ENCODE measurements around the gene TAF11L10. TPM values are rescaled to one million over a fixed set of nuclear protein-coding genes. Genes with fewer than 3 reads are reported as not detected.
"Not testable (repeated sequence)": the region's sequence is repeated elsewhere in the genome, so short reads cannot be mapped to it uniquely, and the experiment has no call there.

The TAF11L10 gene
- total RNA-seq = not detected

DNA sequence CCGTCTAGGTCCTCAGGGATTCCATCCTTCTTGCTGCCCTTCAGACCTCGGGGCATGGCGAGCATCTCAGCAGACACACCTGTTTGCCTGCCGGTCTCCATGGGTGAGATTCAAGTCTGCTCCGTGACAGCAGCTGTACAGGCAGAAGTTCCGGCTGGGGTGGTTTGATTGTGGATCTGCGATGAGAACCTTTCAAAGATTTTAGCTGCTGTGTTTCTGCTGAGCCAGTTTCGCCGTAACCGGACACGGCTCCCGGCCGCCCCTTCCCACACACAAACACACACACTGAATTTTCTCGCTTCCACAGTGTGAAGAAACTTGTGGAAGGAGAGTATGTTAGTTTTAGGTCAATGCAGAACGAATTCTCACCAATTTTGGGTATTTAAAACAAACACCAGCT, at the start of gene TAF11L10:
TSS of gene TAF11L10 (minus strand) at position 101 of the 400 bp plus-strand sequence.
- DNase-seq = not testable (repeated sequence)

DNA sequence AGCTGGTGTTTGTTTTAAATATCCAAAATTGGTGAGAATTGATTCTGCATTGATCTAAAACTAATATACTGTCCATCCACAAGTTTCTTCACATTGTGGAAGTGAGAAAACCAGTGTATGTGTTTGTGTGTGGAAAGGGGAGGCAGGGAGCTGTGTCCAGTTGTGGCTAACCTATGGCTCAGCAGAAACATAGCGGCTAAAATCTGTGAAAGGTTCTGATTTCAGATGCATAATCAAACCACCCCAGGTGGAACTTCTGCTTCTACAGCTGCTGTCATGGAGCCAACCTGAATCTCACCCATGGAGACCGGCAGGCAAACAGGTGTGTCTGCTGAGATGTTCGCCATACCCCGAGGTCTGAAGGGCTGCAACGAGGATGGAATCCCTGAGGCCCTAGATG, 36.5 kb upstream of the TAF11L10 start, which contains the start of gene TAF11L14:
TSS of gene TAF11L14 (plus strand) at position 301 of the 400 bp plus-strand sequence.
- no peak for DNase-seq

DNA sequence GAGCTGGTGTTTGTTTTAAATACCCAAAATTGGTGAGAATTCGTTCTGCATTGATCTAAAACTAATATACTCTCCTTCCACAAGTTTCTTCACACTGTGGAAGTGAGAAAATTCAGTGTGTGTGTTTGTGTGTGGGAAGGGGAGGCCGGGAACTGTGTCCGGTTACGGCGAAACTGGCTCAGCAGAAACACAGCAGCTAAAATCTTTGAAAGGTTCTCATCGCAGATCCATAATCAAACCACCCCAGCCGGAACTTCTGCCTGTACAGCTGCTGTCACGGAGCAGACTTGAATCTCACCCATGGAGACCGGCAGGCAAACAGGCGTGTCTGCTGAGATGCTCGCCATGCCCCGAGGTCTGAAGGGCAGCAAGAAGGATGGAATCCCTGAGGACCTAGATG, 34.2 kb upstream of the TAF11L10 start, which contains the start of gene TAF11L13:
TSS of gene TAF11L13 (plus strand) at position 301 of the 400 bp plus-strand sequence.
- not testable (repeated sequence) for DNase-seq

DNA sequence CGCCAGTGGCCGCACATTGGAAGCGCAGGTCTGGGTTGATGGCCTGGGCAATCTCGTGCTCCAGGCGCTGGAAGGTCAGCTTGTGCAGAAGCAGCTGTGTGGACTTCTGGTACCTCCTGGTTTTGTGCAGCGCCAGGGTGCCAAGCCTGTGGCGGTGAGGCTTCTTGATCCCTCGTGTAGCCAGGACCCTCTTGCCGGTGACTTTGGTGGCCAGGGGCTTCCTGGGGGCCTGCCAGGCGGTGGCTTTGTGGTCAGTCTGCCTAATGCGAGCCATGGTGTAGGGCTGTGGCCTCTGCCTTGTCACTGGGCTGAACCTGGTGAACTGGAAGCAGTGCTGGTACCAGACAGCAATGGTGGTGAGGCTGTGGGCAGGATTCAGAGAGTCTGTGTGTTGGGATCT, 28.1 kb upstream of the TAF11L10 start:
- DNase-seq = no peak

DNA sequence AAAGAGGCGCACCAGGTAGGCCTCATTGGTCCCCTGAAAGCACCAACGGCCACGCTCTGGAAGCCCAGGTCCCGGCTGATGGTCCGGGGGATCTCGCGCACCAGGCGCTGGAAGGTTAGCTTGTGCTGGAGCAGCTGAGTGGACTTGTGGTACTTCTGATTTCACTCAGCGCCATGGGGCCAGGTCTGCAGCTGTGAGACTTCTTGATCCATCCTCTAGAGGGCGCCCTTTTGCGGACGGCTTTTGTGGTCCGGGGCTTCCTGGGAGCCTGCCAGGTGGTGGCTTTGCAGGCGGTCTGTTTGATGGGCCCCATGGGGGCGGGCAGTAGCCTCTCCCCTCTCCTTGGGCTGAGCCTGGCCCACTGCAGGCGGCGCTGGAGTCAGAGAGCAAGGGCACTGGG, 23.0 kb upstream of the TAF11L10 start:
- DNase-seq = no peak

DNA sequence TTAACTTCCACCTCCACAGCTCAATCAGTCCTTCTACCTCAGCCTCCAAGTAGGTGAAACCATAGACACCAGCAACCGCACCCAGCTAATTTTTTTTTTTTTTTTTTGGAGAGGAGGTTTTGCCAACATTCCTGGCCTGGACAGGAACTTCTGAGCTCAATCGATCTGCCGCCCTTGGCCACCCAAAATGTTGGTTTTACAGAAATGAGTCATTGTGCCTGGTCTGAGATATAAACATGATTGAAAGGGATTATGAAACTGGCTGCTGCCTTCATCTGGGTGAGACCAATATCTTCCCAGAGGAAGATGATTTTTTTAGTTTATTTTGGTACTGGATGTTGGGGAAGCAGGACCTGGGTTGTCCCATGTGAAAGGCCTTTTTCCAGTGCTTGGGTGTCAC, 21.7 kb upstream of the TAF11L10 start:
- DNase-seq = no peak

DNA sequence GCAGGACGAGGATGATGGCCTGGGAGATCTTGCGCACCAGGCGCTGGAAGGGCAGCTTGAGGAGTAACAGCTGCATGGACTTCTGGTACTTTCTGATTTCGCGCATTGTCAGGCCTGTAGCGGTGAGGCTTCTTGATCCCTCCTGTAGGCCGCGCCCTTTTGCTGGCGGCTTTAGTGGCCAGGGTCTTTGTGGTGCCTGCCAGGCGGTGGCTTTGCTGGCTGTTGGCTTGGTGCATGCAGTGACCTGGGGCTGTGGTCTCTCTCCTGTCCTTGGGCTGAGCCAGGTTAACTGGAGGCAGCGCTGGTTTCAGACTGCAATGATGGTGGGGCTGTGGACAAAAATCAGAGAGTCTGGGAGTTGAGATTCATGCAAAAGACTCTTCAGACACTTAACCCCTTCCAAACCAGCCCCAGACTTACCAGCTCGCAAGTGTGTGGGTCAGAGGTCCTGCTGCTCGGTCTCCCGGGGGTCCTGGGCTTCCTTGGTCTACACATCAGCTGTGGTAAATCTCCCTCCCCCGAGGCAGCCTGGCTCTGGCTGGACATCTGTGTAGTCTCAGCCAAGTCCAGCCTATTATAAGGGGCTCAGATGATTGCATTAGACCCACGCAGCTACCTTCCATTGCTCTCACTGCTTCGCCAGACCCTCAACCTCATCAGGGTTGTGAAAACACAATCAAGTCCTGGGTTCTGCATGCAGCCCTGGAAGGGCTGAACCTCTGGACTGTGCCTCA, 17.4 kb upstream of the TAF11L10 start:
- DNase-seq = no peak

DNA sequence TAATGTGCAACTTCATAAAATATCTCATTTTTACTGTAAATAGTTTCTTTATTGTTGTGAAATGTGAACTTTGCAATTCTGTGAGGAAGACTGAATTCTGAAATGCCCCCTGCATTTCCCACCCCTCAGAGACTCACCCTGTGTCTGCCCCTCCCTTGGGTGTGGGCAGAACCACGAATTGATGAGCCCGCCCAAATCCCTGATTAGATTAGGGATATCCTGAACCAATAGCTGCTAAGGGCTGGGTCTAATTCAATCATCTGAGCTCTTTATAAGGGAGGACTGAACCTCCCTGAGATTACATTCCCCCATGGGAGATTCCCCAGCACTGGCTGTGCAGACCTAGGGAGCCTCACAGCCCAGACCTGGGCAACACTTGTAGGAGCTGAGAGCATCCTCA, 12.5 kb upstream of the TAF11L10 start, which contains the start of gene TAF11L12:
TSS of gene TAF11L12 (plus strand) at position 301 of the 400 bp plus-strand sequence.
- DNase-seq = not testable (repeated sequence)

DNA sequence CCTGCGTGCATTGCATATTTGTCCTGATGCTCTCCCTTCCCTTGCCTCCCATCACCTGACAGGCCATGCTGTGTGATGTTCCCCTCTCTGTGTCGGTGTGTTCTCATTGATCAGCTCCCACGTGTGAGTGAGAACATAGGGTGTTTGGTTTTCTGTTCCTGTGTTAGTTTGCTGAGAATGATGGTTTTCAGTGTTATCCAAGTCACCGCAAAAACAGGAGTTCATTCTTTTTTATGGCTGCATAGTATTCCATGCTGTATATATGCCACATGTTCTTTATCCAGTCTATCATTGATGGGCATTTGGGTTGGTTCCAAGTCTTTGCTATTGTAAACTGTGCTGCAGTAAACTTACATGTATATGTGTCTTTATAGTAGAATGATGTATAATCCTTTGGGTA, 9.8 kb upstream of the TAF11L10 start:
- DNase-seq = not testable (repeated sequence)

DNA sequence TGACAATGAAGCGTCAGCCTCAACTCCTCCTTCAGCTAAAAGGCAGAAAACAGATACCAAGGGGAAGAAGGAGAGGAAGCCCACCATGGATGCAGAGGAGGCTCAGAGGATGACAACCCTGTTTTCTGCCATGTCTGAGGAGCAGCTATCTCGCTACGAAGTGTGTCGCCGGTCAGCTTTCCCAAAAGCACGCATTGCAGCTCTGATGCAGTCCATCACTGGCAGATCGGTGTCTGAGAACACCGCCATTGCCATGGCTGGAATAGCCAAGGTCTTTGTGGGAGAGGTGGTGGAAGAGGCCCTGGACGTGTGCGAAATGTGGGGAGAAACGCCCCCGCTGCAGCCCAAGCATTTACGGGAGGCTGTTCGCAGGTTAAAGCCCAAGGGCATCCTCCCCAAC, 7.3 kb upstream of the TAF11L10 start:
- no peak for DNase-seq

DNA sequence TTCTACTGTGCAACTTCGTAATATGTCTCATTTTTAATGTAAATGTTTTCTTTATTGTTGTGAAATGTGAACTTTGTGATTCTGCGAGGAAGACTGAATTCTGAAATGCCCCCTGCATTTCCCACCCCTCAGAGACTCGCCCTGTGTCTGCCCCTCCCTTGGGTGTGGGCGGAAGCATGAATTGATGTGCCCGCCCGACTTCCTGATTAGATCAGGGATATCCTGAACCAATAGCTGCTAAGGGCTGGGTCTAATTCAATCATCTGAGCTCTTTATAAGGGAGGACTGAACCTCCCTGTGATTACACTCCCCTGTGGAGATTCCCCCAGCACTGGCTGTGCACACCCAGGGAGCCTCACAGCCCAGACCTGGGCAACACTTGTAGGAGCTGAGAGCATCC, 6.3 kb upstream of the TAF11L10 start, which contains the start of gene TAF11L11:
TSS of gene TAF11L11 (plus strand) at position 304 of the 400 bp plus-strand sequence.
- DNase-seq = not testable (repeated sequence)

DNA sequence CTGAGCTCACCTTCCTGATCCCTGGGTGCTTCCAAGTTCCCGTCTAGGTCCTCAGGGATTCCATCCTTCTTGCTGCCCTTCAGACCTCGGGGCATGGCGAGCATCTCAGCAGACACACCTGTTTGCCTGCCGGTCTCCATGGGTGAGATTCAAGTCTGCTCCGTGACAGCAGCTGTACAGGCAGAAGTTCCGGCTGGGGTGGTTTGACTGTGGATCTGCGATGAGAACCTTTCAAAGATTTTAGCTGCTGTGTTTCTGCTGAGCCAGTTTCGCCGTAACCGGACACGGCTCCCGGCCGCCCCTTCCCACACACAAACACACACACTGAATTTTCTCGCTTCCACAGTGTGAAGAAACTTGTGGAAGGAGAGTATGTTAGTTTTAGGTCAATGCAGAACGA, 3.4 kb downstream of the TAF11L10 start, which contains the start of gene TAF11L9:
TSS of gene TAF11L9 (minus strand) at position 140 of the 400 bp plus-strand sequence.
- not testable (repeated sequence) for DNase-seq

DNA sequence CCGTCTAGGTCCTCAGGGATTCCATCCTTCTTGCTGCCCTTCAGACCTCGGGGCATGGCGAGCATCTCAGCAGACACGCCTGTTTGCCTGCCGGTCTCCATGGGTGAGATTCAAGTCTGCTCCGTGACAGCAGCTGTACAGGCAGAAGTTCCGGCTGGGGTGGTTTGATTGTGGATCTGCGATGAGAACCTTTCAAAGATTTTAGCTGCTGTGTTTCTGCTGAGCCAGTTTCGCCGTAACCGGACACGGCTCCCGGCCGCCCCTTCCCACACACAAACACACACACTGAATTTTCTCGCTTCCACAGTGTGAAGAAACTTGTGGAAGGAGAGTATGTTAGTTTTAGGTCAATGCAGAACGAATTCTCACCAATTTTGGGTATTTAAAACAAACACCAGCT, 6.8 kb downstream of the TAF11L10 start, which contains the start of gene TAF11L8:
TSS of gene TAF11L8 (minus strand) at position 101 of the 400 bp plus-strand sequence.
- not testable (repeated sequence) for DNase-seq

DNA sequence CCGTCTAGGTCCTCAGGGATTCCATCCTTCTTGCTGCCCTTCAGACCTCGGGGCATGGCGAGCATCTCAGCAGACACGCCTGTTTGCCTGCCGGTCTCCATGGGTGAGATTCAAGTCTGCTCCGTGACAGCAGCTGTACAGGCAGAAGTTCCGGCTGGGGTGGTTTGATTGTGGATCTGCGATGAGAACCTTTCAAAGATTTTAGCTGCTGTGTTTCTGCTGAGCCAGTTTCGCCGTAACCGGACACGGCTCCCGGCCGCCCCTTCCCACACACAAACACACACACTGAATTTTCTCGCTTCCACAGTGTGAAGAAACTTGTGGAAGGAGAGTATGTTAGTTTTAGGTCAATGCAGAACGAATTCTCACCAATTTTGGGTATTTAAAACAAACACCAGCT, 12.0 kb downstream of the TAF11L10 start, which contains the start of gene TAF11L7:
TSS of gene TAF11L7 (minus strand) at position 101 of the 400 bp plus-strand sequence.
- not testable (repeated sequence) for DNase-seq
